CD4-positive, alpha-beta T cell treated with Interleukin-10 for 1 hour (primary cell): ENCODE measurements around the gene EML4.
"Not testable (repeated sequence)": the region's sequence is repeated elsewhere in the genome, so short reads cannot be mapped to it uniquely, and the experiment has no call there.

Experiments
- DNase-seq: peaks from one replicate; pipeline ENCODE4 v3.0.0-alpha.2; 2020

EML4 gene

DNA sequence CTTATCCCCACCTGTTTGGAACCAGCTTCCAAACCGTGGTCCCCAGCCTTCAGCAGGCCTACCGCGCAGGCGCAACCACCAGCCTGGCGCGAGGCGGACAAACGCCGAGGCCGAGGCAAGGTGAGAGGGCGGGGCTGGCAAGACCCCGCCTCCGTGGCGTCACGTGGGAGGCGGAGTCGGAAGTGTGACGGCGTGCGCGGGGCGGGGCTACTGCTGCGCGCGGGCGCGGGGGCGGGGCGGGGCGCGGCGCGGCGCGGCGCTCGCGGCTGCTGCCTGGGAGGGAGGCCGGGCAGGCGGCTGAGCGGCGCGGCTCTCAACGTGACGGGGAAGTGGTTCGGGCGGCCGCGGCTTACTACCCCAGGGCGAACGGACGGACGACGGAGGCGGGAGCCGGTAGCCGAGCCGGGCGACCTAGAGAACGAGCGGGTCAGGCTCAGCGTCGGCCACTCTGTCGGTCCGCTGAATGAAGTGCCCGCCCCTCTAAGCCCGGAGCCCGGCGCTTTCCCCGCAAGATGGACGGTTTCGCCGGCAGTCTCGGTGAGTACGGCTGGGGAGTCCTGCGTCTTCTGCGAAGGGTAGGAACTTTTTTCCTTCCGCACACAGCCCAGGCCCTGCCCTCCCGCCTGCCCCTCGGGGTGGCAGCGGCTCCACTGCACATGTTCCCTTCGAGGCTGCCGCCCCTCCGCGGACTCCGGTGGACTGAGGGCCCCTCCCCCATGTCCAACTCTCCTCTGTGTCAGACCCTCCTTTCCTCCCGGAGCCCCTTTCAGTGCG, at the start of gene EML4:
Gene EML4 (plus strand): TSS at position 254 of the 774 bp plus-strand sequence. CDS start 259 bp downstream, at position 513.
- peak; percentile 94 for DNase-seq

GRCh38 chr2:42123426-42123825, 45.7 kb upstream of the EML4 start:
- no peak for DNase-seq

DNA sequence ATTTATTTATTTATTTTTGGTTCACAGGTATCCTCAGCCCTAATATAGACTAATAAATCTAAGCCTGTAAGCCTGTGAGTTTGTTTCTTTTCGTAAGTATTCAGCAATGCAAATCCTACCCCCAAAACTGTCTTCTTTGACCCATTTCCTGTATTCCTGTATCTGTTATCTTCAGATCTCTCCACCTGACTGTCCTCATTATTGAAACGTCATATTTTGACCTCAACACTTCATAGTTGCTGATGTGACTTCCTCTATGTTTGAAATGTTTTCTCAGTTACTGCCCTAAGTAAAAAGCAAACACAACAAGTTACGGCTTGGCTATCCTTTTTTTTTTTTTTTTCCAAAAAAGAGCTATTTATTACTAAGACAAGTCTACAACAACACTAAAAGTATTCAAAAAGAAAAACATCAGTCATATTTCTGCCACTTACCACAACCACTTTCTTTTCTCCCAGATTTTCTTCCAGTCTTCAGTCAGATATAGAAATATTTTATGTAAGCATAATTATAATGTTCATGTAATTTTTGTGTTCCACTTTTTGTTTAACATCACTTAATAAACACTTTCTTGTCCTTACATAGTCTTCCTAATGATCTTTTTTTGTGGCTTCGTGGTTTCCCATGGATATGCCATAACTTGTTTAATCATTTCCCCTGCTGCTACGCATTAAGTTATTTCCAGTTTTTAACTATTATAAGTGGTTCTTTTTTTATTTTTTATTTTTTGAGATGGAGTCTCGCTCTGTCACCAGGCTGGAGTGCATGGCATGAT, 45.0 kb upstream of the EML4 start:
- peak; percentile 85 for DNase-seq

DNA sequence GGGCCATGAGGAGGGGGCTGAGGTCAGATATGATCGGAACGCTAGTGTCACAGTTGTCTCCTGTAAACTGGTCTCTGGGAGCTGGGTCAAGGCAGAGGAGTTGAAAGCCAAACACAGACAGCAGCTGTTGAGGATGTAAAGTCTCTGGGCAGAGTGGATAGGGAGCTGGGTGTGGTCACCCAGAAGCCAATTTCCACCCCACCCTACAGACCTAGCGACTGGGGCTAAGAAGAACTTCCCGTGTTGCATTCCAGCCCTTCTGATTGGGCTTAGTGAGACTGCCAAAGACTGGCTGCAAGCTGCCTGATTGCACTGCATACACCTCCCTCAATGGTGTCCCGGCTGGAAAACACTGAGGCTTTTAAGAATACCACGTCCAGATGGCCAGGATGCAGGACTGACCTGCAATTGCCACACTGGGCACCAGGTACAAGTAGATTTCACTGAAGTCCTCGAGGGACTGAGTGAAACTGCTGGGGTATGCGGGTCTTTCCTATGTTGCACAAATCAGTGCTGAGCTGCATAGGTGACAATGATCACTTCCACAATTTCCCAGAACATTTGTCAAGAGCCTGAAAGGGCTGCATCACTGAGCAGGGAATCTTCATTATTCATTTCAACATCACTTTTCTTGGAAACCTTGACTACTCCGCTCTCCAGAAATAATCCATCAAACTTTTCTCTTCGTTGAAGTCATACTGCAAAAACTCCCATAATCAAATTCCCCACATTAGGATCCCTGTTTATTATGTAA, 43.1 kb upstream of the EML4 start:
- DNase-seq: no peak

- DNase-seq: not testable (repeated sequence)
These were observed 42.3 kb upstream of the EML4 start for GRCh38 chr2:42126873-42127272.

GRCh38 chr2:42127425-42128424, 41.4 kb upstream of the EML4 start:
- DNase-seq: peak; percentile 62

- DNase-seq: peak; percentile 36
These were observed 40.2 kb upstream of the EML4 start for GRCh38 chr2:42128721-42129486.

DNA sequence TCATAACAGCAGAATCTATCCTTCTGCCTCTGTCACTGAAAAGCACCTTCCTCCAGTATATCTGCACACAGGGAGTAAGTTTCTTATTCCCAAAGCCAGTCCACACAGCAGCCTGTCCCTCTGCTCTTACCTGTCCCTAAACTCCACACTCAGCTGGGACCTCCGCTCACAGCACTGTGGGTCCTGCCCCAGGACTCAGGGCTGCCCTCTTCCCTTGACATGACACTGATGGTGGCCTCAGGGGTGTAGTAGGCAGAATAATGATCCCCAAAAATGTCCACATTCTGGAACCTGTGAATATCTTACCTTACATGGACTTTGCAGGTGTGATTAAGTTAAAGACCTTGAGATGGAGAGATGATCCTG, 39.7 kb upstream of the EML4 start:
- DNase-seq: no peak

DNA sequence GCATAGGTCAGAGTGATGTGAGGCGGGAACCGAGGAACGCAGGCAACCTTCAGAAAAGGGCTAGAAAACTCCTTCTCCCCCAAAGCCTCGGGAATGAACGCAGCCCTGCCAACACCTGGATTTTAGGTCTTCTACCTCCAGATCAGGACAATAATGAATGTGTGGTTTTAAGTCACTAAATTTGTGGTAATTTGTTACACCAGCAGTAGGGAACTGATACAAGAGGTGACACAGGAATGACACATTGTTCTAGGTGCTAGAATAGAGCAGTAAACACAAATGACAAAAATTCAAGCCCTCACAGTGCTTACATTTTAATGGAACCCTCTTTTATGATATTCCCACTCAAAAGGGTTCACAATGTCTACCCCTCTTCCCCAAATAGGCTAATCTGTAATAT, 39.2 kb upstream of the EML4 start:
- DNase-seq: no peak

- not testable (repeated sequence) for DNase-seq
These were observed 38.3 kb upstream of the EML4 start for GRCh38 chr2:42130858-42131257.

DNA sequence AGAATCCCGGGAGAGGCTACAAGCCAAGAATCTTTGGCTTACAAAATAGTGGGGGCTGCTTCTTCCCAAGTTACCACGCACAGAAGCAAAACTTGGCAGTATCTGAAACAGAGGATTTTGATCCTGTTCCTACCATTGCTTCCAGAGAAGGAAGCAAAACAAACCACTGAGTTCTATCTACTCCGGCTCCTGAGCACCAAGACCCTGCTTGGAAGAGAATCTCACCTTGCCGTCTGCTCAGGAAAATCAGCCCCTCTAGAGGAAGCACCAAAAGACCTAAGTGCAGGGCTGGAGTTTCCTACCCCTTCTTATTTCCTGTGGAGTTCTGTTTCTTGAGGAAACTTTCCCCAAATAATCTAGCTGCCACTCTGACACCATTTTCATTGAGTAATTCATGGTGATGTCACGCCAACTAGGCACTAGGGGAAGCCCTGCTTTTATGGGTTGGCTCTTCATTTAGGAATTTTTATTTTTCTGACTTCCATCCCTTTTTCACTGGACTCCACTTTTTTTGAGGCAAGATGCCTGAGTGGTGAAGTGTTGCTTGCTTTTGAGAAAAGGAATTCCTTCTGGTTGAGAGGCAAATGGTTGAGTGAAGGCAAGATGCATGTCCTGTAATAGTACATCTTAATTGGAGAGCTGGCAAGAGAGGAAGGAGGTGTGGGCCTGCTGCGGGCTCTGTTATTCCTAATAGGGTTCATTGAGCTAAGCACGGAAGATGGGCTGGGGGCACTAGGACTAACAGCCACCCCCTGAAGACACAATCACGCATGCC, 36.8 kb upstream of the EML4 start:
- DNase-seq: peak; percentile 45

DNA sequence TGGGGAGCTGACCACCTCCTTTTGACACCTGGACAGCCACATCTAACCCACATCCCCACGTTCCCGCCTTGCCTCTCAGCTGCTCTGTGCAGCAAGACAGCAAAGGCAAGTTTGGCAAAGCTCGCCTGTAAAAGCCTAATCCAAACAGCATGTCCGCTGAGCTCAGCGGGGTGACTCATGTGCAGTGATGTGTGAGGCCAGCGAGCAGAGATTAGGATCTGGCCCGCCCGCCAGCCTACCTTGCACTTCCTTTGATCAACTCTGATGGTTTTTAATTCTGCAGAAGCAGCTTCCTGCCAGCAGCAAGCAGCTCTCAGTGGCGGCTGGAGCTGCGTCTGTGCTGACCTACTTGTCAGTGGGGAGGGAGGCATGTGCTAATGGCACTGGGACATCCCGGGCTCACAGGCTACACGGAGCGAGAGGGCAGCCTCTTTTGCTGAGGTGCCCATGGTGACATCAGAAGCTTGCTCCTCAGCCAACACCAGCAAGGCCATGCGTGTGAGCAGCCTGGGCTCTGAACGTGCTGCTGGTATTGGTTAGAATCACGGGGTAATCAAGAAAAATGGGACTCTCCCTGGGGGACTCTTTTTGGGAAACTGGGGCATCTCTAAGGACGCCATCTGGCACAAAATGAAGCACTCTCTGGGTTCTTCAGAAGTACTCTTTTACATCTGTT, 36.0 kb upstream of the EML4 start:
- DNase-seq: peak; percentile 94

DNA sequence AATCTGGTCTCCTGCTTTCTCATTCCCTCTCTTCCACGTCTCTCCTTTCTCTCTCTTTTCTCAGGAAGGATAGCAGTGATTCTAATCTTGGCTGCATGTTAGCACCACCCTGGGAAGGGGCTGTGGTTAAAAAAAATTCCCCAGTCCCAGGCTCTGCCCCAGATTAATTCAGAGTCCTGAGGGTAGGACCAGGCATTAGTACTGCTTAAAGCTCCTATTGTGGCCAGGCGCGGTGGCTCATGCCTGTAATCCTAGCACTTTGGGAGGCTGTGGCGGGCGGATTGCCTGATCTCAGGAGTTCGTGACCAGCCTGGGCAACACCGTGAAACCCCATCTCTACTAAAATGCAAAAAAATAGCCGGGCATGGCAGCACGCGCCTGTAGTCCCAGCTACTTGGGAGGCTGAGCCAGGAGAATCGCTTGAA, 35.4 kb upstream of the EML4 start:
- DNase-seq: no peak

DNA sequence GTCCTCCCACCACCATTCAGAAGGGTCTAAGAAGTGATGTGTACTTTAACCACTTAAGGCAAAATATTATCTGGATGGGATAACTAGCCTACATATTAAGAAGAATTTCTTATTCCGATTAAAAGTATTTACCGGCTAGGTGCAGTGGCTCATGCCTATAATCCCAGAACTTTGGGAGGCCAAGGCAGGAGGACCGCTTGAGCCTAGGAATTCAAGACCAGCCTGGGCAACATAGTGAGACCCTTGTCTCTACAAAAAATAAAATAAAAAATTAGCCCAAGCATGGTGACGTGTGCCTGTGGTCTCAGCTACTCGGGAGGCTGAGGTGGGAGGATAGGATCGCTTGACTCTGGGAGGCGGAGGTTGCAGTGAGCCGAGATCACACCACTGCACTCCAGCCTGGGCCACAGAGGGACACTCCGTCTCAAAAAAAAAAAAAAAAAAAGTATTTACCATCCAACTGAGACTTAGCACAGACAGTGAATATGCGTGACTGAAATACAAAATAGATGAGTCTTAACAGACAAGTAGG, 34.7 kb upstream of the EML4 start:
- not testable (repeated sequence) for DNase-seq

- DNase-seq: peak; percentile 29
These were observed 33.5 kb upstream of the EML4 start for GRCh38 chr2:42135381-42136312.

DNA sequence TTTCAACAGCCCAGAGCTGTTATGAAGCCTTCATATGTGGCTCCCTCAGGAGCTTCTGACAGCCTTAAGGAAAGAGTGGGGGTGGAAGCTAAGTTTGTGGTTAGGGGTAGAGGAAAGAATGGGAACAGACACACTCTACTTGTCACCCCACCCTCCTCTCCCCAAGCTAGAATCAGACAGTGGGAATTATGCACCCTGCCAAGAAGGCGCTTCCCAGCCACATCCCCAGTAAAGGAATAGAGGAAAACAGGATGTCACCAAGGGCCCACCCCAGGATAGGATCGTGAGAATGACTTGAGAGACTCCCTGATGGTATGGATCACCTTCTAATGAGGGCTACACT, 32.4 kb upstream of the EML4 start:
- DNase-seq: no peak

DNA sequence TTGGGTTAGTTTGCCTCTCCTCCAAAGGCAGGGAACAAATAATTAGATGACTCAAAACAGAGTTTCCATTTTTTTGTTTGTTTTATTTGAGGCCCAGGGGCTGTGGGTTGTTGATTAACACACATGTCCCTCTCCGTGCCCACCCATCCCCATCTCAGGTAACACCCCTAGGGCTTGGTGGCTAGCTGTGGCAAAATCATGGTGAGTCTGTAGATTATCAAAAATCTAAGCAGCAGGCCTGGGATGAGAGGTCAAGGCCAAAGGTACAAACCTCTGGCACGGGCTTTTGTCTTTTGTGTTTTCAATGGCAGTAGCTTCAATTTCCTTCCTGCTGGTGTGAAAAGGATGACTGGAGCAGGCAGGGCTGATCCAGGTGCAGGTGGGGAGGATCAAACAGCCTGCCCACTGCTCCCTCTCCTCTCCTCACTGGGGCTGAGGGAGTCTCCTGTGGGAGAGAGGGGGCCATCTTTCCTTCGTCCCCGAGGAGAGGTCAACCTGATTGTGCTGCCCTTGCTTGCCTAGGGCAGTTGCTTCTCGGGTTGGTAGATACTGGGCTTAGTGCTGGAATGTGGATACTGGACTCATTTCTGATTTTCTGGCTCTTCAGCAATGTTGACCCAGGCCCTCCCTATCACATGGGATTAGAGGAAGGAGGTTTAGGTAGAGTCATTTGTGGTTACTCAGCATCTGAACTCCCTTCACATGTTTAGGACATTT, 31.9 kb upstream of the EML4 start:
- DNase-seq: no peak
